ENCODE results near the gene AASDH. TPM values are rescaled to one million over a fixed set of nuclear protein-coding genes. Genes with fewer than 3 reads are reported as not detected.

AASDH gene
- total RNA-seq, 1 experiment from 2014 or later: 11.5 TPM

GRCh38 chr4:56356650-56357049 is 30.6 kb downstream of the AASDH start:
- no peaks in the 10 kb centered on the region for H3K9me2 ChIP-seq (ENCODE audit: insufficient read depth)
- no peaks in the 10 kb centered on the region for H3K79me2 ChIP-seq (ENCODE audit: low read depth)
- TF ChIP-seq EZH2 (IDR thresholded peaks at IDR 0.05; ENCODE audit: low read depth): no peak
- no peak for TF ChIP-seq CTCF (conservative IDR thresholded peaks at IDR 0.05)
- no peak overlapping the region for H2AFZ ChIP-seq
- no peak overlapping the region for H3K27ac ChIP-seq
- no TSS peak for BruUV-seq (replicated peaks)
- no peaks in the 10 kb centered on the region for H3F3A ChIP-seq (ENCODE audit: insufficient read depth, low read depth)
- no peaks in the 10 kb centered on the region for H3K27me3 ChIP-seq (ENCODE audit: insufficient read depth, low read depth)
- no peak overlapping the region for H3K4me2 ChIP-seq
- H3K4me3 ChIP-seq: no peak overlapping the region
- H3K9me3 ChIP-seq (ENCODE audit: insufficient read depth, low read depth): no peaks in the 10 kb centered on the region
- intact Hi-C loops (cut with micrococcal nuclease; ENCODE audit: unreplicated experiment): no loop called here
- no peaks in the 10 kb centered on the region for H3K4me1 ChIP-seq (replicated peaks; ENCODE audit: insufficient read depth)
- CTCF ChIA-PET: no interaction called here
- H3K36me3 ChIP-seq (ENCODE audit: low read depth): no peaks in the 10 kb centered on the region
- POLR2A ChIA-PET (ENCODE audit: unreplicated experiment): no interaction called here
- no peaks in the 10 kb centered on the region for H4K20me1 ChIP-seq (ENCODE audit: insufficient read depth)
- DNase-seq: no peak

- Histone ChIP-seq H4K20me1 (ENCODE audit: insufficient read depth) (no peaks in the 10 kb centered on the region), H3K36me3 (ENCODE audit: low read depth) (no peaks in the 10 kb centered on the region), H3K9me2 (ENCODE audit: insufficient read depth) (no peaks in the 10 kb centered on the region), H3K27ac (no peak overlapping the region), H3F3A (ENCODE audit: insufficient read depth, low read depth) (no peaks in the 10 kb centered on the region), H3K4me2 (no peak overlapping the region), H3K9me3 (ENCODE audit: insufficient read depth, low read depth) (no peaks in the 10 kb centered on the region), H2AFZ (no peak overlapping the region), H3K79me2 (ENCODE audit: low read depth) (no peaks in the 10 kb centered on the region), H3K27me3 (ENCODE audit: insufficient read depth, low read depth) (no peaks in the 10 kb centered on the region), H3K4me1 (replicated peaks; ENCODE audit: insufficient read depth) (no peaks in the 10 kb centered on the region), H3K4me3 (no peak overlapping the region)
- TF ChIP-seq CTCF (conservative IDR thresholded peaks at IDR 0.05): no peak
- no peak for TF ChIP-seq EZH2 (IDR thresholded peaks at IDR 0.05; ENCODE audit: low read depth)
- intact Hi-C loops (cut with micrococcal nuclease; ENCODE audit: unreplicated experiment): no loop called here
- DNase-seq: no peak
- no TSS peak for BruUV-seq (replicated peaks)
- CTCF ChIA-PET: no interaction called here
- POLR2A ChIA-PET (ENCODE audit: unreplicated experiment): no interaction called here
Measured at GRCh38 chr4:56348576-56348975, 38.7 kb downstream of the AASDH start.

GRCh38 chr4:56345458-56345857 is 41.8 kb downstream of the AASDH start:
- Histone ChIP-seq H3K27ac (no peak overlapping the region), H3K4me2 (no peak overlapping the region), H3K79me2 (ENCODE audit: low read depth) (no peaks in the 10 kb centered on the region), H4K20me1 (ENCODE audit: insufficient read depth) (no peaks in the 10 kb centered on the region), H3F3A (ENCODE audit: insufficient read depth, low read depth) (no peaks in the 10 kb centered on the region), H3K4me1 (replicated peaks; ENCODE audit: insufficient read depth) (no peaks in the 10 kb centered on the region), H2AFZ (no peak overlapping the region), H3K9me2 (ENCODE audit: insufficient read depth) (no peaks in the 10 kb centered on the region), H3K27me3 (ENCODE audit: insufficient read depth, low read depth) (no peaks in the 10 kb centered on the region), H3K9me3 (ENCODE audit: insufficient read depth, low read depth) (no peaks in the 10 kb centered on the region), H3K36me3 (ENCODE audit: low read depth) (no peaks in the 10 kb centered on the region), H3K4me3 (no peak overlapping the region)
- no peak for DNase-seq
- no TSS peak for BruUV-seq (replicated peaks)
- ChIA-PET POLR2A (ENCODE audit: unreplicated experiment) (no interaction called here), CTCF (no interaction called here)
- intact Hi-C loops (cut with micrococcal nuclease; ENCODE audit: unreplicated experiment): no loop called here
- TF ChIP-seq EZH2 (IDR thresholded peaks at IDR 0.05; ENCODE audit: low read depth) (no peak), CTCF (conservative IDR thresholded peaks at IDR 0.05) (no peak)
